ENCODE measurements around the gene LRP6.

DNA sequence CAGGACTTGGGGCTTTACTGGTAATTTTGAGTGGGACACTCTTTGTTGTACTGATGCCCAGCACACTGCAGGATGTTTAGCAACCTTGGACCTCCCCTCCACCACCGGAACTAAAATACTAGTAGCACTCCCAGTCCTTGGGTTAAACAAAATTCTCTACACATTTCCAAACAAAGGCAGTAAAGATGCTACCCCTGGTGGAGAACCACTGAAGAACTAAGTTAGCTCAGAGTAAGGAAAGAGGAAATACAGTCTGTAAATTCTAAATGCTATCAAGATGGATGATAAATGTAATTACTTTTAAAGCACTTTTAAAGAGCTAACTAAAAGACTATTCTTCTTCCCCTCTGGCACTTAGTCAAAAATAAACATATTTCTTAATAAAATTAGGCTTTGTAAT lies 64.1 kb downstream of the LRP6 start:
- TF ChIP-seq, protein P1, sequence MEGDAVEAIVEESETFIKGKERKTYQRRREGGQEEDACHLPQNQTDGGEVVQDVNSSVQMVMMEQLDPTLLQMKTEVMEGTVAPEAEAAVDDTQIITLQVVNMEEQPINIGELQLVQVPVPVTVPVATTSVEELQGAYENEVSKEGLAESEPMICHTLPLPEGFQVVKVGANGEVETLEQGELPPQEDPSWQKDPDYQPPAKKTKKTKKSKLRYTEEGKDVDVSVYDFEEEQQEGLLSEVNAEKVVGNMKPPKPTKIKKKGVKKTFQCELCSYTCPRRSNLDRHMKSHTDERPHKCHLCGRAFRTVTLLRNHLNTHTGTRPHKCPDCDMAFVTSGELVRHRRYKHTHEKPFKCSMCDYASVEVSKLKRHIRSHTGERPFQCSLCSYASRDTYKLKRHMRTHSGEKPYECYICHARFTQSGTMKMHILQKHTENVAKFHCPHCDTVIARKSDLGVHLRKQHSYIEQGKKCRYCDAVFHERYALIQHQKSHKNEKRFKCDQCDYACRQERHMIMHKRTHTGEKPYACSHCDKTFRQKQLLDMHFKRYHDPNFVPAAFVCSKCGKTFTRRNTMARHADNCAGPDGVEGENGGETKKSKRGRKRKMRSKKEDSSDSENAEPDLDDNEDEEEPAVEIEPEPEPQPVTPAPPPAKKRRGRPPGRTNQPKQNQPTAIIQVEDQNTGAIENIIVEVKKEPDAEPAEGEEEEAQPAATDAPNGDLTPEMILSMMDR (conservative IDR thresholded peaks at IDR 0.05; ENCODE audit: low read depth, low read length): no peak
- TF ChIP-seq EZH2 (IDR thresholded peaks at IDR 0.05; ENCODE audit: low read length, unreplicated experiment): no peak

All from PC-3 (cell line).